Kidney epithelial cell (primary cell): ENCODE data around the gene PTPN23. TPM values are rescaled to one million over a fixed set of nuclear protein-coding genes. Genes with fewer than 3 reads are reported as not detected.

ENCODE experiments used
- DNase-seq: peaks from one replicate; pipeline ENCODE4 v3.0.0-alpha.2; 2010; ENCODE audit warnings: low read depth
- H3K27me3 ChIP-seq: 2 replicates; pipeline ENCODE4 v1.6.0; 2011; ENCODE audit warnings: low read length; ENCODE audit not compliant: control insufficient read depth, insufficient read depth
- H3K36me3 ChIP-seq: 2 replicates; pipeline ENCODE4 v1.5.1; 2011; ENCODE audit warnings: low read length; ENCODE audit not compliant: control insufficient read depth, insufficient read depth
- H3K4me3 ChIP-seq: 2 replicates; pipeline ENCODE4 v1.5.1; 2011; ENCODE audit warnings: low read depth, mild to moderate bottlenecking, control low read depth, low read length
- CTCF ChIP-seq: IDR thresholded peaks from 2 replicates; pipeline ENCODE4 v1.5.1; 2011; ENCODE audit warnings: mild to moderate bottlenecking, moderate library complexity, low read length, control low read depth, inconsistent platforms; ENCODE audit not compliant: insufficient read depth, poor library complexity, severe bottlenecking
- total RNA-seq: library from RNA; depleted of rRNA; stranded (reverse); fragments of >200 nt; gene quantifications from 2 replicates; pipeline ENCODE4 v1.2.3, GENCODE V29; 2015

PTPN23 gene
- total RNA-seq, 1 donor from 2014 or later, result 20.9 TPM

GRCh38 chr3:47432673-47433072 lies 51.9 kb downstream of the PTPN23 start:
- H3K4me3 ChIP-seq, result no peak overlapping the region
- no peak for DNase-seq
- no peaks in the 10 kb centered on the region for H3K27me3 ChIP-seq
- TF ChIP-seq CTCF, result no peak
- H3K36me3 ChIP-seq, result no peaks in the 10 kb centered on the region

GRCh38 chr3:47433796-47434195 lies 53.0 kb downstream of the PTPN23 start:
- H3K4me3 ChIP-seq, result no peak overlapping the region
- TF ChIP-seq CTCF, result no peak
- H3K27me3 ChIP-seq, result no peaks in the 10 kb centered on the region
- DNase-seq, result no peak
- H3K36me3 ChIP-seq, result no peaks in the 10 kb centered on the region

GRCh38 chr3:47434849-47435248 lies 54.0 kb downstream of the PTPN23 start:
- DNase-seq, result no peak
- TF ChIP-seq CTCF, result no peak
- no peaks in the 10 kb centered on the region for H3K36me3 ChIP-seq
- no peaks in the 10 kb centered on the region for H3K27me3 ChIP-seq
- no peak overlapping the region for H3K4me3 ChIP-seq

- no peak for DNase-seq
- no peaks in the 10 kb centered on the region for H3K36me3 ChIP-seq
- no peak for TF ChIP-seq CTCF
- no peaks in the 10 kb centered on the region for H3K27me3 ChIP-seq
- no peak overlapping the region for H3K4me3 ChIP-seq
These were observed 55.4 kb downstream of the PTPN23 start for GRCh38 chr3:47436180-47436579.

- TF ChIP-seq CTCF, result no peak
- no peaks in the 10 kb centered on the region for H3K36me3 ChIP-seq
- no peaks in the 10 kb centered on the region for H3K27me3 ChIP-seq
- no peak overlapping the region for H3K4me3 ChIP-seq
- DNase-seq, result no peak
These were observed 59.3 kb downstream of the PTPN23 start for GRCh38 chr3:47440131-47440530.

GRCh38 chr3:47441796-47442551 lies 61.2 kb downstream of the PTPN23 start:
- Histone ChIP-seq H3K4me3 (no peak overlapping the region), H3K36me3 (no peaks in the 10 kb centered on the region), H3K27me3 (no peaks in the 10 kb centered on the region)
- no peak for DNase-seq
- no peak for TF ChIP-seq CTCF
